Measurements from ENCODE around the gene PTPN14.

Gene PTPN14

DNA sequence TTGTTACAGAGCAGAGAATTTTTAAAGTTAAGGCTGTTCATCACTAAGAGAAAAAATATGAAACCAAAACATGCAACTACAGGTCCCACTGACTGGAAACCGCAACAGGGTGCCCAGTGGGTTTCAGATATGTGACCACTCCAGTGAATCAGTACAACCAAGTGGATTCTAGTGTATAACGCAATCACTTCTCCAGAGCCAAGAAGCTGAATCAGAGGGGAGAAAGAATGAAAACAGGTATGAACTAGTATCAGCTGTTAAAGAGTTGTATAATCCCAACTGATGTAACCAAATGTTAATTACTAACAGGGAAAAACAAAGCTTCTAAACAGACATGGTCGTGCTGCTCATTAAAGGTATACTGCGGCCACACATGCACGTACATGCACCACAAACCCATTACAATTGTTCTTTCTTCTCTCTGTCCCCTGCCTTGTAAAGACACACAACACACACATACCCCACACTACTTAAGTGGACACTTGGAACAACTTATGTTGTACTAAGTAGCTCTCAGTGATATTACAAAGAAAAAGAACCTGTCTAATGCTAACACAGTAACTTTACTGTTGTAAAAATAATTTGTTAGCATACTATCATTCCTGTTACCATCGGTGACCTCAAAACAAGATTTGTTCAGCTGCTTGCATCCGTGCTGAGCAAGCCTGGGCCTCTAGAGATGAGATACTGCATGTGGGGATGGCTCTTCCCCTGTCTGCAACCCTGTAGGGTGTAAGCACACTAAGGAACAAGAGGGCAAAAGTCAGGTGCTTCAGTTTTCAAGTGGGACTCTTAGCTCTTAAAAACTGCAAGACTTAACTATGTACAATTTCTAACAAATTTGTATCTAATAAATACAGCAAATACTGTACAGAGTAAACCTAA, 74.2 kb downstream of the PTPN14 start:
- no peak for DNase-seq

DNA sequence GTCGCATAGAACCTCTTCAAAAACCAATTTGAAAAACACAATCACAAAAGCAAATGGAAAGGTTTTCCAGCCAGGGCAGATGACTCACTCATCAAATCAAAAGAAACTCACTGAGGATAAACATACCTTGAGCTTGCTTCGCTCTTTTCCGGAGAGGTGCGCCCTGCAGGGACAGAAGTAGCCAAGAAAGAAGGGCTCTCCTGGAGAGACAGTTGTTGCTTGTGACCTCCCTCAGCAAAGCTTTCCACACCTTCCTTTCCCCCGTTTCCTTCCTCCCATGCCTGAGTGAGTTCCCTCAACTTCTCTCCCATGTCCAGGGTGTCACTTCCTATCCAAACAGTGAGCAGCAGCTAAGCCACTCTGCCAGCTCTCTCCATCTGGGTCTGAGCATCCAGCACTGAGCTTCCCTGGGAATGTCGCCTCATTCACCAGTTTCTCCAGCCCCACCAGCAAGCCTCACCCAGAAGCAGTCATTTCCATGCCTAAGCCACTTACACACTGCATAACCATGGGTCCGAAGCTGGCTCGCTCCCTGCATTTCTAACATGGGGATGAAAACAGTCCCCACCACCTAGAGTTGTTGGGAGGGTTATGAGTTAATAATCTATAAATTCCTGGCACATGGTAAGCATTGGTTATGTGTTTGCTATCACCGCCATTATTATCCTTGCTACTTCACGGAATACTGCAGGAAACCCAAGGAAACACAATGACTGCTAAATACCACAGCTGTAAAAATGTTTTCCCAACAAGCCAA, 75.0 kb downstream of the PTPN14 start:
- no peak for DNase-seq

DNA sequence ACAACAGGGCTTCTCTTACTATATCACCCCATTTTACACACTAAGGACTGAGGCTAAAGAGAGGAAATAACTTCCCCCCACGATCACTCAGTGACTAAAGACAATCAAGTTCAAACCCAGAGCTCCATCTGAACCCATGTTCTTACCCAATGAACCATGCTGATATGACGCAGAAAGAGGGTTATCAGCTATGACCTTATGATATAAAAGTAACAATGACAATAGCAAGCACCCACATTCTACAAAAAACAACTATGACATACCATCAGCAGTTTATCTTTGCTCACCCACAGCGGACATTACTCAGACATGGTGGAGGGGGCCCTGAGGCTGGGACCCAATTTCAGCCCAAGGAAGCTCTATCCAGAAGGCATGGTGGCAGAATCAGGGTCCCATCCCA, 75.7 kb downstream of the PTPN14 start:
- DNase-seq: no peak

DNA sequence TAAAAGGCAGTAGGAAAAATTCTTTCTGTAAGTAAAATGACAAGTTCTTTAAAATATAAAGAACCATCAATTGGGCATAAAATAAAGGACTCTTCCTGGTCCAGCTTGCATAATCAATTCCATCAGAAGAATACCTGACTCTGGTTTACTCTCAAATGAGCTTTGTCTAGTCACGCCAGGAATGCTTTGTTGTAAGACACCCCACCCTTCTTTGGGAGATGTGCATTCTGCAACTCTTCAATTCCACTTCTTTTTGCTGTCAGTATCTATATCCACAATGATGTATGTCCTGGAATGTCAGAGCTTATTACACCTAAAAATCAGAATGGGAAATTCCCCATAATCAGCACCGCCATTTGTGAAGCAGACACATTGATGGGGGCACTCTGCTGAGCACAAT, 76.1 kb downstream of the PTPN14 start:
- DNase-seq: no peak

DNA sequence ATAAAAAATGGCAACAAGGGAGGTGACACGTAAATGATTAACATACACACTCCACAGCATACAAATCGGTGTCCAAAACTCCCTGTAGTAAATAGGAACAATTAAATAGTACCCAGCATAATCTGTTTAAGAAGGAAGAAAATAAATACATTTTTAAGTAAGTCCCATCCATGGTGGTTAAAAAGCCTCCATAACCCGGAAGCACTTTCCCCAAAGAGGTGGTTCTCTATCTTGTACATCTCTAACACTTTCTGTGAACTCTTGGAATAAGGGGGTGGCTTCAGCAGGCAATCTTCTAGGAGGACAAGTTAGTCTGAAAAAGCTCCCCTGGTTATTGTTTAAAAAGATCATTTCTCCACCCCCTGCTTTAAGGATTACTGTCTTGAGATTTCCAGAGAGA, 76.9 kb downstream of the PTPN14 start:
- DNase-seq: no peak

DNA sequence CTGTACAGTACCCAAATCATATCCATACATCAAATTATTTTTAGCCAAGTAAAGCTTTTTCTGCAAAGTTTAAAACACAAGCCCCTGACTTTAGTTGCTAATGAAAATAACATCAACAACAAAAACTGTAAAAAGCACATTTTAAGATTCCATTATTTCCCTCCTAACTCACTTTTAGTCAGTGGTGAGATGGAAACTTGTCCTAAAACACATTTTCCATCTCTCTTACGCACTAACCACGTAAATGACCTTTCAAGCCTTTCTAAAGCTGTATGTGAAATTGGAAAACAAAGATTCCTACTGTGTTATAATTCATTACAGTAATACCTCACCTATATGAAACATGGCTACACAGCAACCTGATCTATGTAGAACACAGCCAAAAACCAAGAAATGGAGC, 77.5 kb downstream of the PTPN14 start:
- DNase-seq: no peak

DNA sequence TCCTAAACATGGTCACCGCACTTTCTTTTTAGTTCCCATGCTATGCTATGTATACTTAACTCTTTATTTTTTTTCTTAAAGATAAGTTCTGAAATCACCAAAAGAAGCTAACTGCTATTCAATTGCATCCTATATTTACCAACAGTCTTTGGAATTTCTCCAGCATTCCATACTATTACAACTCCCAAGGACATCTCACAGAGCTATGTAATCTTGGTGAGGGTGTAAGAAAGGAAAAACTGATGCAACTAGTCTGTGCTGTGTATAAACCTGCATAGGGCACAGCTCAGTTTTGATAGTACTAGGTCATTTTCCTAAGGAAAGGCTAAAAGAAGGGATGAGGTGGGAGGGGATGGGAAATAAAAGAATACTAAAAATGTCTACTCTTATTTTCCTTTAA, 78.0 kb downstream of the PTPN14 start:
- no peak for DNase-seq

DNA sequence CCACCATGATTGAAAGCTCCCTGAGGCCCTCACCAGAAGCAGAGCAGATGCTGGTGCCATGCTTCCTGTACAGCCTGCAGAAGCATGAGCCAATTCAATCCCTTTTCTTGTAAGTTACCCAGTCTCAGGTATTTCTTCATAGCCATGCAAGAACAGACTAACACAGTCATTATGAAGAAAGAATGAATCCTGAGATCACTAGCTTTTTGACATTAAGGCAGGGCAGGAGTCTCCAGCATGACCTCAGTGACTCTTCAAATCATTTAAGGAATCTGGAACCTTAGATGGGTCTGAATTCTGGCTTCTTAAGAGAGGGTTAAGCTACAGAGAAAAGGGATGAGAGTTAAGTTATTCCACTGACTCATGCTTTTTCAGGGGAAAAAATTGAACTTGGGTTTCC, 79.0 kb downstream of the PTPN14 start:
- no peak for DNase-seq

DNA sequence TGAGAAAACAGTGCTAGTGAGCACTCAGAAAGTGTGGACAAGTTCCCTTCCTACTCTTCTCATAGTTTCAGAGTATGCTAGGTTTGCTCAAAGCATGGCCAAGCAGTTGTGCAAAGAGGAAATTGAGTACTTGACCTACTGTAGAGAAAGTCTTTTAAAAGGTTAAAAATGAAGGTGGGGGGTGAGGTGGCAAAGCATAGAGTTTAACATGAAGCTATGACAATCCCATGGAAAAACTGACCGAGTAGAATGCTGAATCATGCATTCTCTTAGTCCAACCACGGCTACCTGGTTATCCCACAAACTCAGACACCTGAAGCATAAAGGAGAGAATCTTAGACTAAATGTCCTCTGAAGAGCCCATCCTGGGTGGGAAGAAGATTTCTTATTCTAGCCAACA, 79.9 kb downstream of the PTPN14 start:
- DNase-seq: no peak

DNA sequence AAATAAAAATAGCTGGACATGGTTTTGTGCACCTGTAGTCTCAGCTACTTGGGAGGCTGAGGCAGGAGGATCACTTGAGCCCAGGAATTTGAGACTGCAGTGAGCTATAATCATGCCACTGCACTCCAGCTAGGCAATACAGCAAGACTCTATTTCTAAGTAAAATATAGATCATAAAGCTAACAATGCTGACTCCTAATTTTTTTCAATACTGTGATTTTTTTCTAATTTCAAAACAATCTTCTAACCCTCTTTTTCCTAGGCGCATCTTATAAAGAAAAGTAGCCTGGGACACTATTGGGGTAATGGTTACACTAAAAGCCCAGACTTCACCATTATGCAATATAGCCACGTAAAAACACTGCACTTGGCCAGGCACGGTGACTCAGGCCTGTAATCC, 81.3 kb downstream of the PTPN14 start:
- DNase-seq: no peak

DNA sequence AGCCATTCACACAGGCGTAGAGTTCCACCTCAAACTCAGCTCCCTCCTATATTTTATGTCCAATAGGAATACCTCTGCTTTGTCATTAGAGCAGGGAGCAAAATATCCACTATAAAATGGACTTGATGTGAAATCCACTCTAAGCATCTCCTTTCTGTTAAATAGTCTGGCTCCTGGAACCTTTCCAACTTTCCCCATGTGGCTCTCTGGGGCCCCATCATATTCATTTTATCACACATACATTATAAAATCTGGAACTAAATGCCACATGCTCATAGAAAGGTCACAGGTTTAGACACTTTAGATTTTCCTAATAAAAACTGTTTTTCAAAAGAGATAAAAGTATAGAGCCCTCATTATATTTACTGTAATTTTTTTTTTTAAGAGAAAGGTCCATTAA, 82.1 kb downstream of the PTPN14 start:
- no peak for DNase-seq

DNA sequence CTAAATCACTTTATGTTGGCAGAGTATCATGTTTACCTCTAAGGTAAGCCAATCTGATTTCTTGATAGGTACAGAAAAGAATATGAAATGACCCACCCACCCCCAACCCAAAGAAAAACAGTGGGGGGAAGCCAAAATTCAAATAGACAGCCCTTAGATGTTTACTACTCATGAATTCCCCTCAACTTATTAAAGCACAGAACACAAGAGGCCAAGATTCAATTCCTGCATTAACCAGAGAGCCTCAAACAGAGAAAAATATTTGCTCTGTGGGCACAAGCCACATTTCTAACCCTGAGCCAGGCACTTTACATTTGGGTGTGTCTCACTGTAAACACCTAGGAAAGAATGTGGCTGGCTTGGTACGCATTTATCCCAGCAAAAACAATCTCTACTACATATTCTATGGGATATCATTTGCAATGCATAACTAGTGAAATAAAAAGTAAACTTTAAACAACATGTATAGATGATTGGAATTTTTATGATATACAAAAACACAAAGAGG, 84.3 kb downstream of the PTPN14 start:
- DNase-seq: no peak

DNA sequence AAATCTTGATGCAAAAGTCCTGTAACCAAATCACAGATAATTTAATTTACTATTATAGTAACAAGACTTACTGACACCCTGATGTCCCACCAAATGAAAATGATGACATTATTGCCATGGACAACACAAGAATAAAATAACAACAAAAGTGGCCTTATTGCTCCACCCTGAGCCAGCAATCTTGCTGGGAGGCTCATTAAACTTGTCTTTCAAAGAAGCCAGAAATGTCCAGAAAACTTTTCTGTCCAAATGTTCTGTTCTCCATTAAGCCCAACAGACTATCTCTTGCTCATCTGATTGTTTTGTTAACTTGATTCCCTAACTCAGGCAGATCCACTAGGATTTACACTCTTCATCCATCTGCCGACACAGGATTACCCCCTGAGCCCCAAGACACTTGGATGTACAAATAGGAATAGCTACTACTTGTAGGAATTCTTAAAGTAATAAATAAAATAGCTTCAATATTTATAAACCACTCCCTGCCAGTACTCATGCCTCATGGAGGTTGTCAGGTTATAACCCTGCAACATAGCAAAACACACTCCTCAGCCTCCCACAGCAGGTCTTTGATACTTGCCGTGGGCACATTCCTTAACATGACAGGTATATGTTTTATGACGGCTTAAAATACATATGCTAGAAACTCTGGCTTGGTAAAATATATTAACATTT, 84.9 kb downstream of the PTPN14 start:
- no peak for DNase-seq

DNA sequence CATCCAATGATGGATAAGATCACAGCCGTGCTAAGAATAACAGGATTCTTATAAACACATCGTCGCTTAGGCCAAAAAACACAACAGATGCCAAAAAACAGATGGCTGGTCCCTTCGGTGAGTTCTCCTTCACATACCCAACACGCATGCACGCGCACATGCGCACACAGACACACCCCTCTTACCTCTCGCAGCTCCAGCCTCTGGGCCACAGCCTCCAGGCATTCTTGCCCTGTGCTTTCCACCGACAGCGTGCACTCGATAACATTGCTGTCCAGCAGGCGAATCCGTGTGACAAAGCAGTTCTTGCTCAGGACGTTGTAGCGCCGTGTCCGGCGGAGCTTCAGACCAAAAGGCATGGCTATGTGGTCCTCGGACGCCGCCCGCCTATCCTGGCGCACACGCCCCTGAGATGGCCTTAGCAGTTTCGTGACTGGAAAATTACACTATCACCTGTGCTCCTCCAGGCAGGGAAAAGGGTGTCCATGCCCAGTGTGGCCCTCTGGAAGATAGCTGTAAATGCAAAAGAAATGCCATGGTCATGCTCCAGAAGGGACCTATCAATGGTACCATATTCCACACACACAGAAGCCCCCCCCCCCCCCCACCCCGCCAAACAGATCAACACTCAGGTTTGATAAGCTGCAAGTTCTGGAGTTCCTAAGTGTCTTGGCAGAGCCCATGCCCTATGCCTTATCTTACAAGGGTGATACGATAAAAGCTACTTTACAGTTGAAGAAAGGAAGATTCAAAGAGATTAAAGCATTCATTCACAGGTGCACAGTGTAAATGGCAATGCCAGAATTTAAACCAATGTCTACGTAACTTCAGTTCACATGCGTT, 86.7 kb downstream of the PTPN14 start:
- peak in 14 of 56 donors; percentile 5 to 50 (median 17) for DNase-seq

DNA sequence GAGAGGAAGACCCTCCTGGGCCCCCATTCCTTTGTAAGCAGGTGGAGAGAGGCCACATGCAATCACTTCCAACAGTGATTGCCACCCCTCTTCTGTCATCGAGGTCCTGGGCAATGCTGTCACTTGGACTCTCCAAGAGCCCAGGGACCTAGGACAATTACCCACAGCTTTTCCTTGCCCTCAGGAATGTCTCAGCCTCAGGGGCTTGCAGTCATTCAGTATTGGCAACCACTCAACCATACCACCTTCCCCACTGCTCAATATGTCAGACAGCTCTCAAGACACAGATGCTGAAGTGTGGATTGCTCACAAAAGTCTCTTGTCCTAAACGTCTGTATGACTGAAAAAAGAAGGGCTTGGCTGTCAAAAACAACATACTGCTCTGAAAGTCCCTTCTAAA, 87.8 kb downstream of the PTPN14 start:
- DNase-seq: no peak

DNA sequence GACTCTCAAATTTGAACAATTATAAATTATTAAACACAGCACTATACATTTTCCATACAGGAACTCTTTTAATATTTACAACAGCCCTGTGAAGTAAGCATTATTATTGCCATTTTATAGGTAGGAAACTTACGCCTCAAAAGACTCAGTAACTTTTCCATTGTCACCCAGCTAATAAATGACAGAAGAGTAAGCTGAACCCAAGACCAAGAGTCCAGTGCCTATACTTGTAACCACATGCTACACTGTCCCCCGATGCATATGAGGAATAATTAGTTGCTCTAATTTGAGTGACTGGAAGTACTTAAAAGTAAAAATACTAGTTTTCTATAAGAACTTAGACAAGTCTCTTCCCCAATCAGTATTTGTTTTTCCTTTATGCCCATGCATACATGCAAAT, 88.5 kb downstream of the PTPN14 start:
- DNase-seq: no peak

DNA sequence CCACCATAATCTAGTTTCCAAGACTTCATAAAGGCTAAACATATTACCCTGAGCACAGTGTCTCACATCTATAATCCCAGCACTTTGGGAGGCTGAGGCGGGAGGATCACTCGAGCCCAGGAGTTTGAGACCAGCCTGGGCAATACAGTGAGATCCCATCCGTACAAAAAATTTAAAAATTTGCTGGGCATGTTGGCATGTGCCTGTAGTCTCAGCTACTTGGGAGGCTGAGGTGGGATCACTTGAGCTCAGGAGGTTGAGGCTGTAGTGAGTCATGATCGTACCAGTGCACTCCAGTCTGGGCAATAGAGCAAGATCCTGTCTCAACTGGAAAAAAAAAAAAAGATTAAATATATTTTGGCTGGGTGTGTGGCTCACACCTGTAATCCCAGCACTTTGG, 90.1 kb downstream of the PTPN14 start:
- no peak for DNase-seq

DNA sequence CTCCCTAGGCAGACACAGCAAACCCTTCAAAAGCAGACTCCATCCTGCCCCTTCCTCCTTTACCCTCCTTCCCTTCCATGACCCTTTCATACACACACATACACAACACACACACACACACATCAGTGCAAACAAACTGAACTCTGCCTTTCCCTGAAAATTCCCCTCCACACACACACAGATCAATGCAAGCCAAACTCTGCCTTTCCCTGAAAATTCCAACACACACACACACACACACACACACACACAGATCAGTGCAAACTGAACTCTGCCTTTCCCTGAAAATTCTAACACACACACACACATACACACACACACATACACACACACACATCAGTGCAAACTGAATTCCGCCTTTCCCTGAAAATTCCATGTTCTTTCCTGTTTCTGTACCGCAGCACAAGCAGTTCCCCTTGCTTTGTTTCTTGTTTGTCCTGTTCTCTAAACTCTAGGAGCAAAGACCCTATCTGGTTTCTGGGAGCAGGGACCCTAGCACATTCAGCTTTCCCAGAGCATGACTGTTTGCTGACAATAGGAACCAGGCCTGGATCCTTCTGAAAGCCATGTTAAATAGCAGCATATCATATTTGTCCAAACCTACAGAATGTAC, 91.0 kb downstream of the PTPN14 start:
- DNase-seq: no peak

DNA sequence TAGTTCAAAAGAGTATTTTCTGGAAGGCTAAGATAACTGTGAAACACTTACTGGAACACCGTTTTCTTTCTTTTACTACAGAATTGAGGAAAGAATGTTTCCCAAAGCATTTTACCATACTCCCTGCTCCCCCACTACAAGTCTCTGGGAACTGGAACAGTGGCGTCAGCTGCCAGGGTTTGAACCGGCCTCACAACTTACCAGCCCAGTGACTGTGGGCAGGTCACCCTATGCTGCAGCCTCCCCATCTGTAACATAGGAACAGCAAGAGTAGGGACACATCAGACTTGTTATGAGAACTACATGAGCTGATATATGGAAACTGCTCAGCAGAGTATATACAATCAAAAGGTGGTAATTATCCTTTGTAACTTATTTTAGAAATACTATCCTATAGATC, 91.5 kb downstream of the PTPN14 start:
- no peak for DNase-seq

DNA sequence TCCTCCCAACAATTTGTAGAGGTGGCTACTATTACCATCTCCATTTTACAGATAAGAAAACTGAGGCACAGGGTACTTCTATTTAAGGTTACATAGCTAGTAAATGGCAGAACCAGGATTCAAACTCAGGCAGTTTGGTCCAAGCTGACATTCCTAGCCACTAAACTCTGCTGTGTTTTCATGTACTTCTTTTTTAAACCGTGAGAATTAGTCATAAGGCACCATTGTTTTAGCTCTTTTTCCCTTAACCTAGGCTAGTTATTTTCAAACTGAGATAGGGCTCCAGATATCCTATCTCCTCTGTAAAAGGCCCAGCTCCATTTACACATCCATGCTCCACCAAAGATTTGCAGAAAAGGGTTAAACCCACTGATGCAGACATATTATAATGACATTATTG, 92.9 kb downstream of the PTPN14 start:
- DNase-seq: no peak
